Measurements from ENCODE around the gene RTP5.

RTP5 gene

GRCh38 chr2:241858206-241859016 is 11.1 kb upstream of the RTP5 start, which contains the start of gene PDCD1:
Gene PDCD1 (minus strand): TSS chr2:241858894. CDS start chr2:241858838, 56 bp downstream.
- DNase-seq = no peak

DNA sequence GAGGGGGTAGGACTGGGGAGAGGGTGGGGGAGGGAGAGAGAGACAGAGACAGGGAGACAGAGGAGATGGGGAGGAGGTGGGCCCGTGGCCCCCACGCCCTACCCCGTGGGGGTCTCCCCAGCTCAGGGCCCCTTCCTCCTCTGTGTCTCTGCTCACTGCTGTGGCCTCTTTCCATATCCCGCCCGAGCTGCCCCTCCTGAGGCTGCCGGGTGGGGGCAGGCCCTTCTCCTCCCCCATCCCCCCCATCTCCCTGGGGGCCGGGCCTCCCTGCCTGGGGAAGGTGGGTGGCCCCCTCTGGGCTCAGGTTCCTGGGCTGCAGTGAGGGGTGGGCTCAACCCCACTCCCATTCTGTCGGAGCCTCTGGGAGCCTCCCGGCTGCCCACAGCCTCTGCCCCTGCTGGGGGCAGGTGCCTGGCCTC is 10.5 kb upstream of the RTP5 start:
- DNase-seq = no peak

DNA sequence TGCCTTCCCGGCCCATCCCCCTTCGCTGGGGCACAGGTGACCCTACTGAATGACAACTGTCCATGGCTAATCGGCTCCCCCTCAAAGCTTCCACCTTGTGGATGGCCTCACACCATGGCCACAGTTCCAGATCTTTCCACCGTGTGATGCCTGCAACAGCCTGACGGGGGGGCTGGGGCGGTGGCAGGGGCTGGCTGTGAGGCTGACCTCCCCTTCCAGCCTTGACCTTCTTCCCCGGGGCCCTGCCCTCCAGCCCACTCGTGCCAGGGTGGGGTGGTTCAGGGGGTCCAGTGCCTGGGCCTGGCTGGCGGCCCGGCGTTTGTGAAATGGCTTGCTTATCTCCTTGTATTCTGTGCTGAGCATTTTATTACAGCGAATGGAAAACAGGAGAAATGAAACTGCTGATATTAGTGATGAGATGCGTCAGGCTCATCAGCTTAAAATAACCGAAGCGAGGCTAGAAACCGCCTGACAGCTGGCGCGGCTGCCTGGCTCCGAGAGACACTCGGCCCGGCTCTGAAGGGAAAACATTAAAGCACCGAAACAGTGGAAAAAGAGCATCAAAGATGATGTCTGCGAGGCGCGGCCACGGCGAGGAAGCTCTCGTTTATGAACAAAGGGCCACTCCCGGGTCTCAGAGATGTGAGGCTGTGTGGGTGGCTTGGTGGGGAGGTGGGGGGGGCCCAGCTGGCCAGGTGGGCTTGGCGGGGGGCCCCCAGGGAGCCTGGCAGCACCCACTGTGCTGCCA is 9.9 kb upstream of the RTP5 start:
- no peak for DNase-seq

DNA sequence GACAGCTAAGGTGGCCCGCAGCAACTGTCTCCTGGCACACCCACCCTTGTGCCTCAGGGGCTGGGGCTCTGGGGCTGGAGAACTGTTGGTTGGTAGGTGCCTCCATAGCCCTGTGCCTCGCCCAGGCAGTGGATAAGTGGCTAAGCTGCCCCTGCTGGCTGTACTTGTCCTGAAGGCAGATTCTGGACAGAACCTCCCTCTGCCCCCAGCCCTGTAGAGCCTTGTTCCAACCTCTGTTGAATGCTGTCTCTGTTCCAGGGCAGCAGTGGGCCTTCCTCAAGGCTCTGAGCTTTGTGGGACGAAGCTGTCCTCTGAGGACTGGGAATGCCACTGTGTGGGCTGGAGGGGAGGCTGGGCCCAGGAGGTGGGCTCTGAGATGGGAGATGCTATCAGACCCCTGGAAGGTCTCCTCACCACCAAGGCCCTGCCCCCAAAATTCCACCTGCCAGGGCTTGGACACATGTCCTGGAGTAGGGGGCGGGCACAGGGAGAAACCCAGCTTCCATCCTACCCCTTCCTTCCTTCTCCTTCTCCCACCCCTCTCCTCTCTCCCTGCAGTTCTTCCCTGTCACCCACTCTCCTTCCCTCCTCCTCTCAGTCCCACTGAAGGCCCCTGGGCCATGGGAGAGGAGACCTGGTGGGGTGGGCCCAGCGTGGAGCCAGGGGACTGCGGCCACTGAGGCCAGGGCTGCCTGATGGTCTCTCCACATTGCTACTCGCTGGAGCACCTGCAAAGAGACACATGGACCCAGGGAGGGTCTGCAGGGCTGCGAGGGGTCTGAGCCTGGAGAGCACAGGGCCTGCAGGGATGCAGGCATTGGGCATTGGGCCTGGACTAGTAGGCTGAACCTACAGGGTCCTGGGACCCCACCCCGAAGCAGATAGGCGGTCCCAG is 9.1 kb upstream of the RTP5 start:
- DNase-seq = no peak

- DNase-seq = no peak
These were observed 8.3 kb upstream of the RTP5 start for GRCh38 chr2:241861264-241861663.

DNA sequence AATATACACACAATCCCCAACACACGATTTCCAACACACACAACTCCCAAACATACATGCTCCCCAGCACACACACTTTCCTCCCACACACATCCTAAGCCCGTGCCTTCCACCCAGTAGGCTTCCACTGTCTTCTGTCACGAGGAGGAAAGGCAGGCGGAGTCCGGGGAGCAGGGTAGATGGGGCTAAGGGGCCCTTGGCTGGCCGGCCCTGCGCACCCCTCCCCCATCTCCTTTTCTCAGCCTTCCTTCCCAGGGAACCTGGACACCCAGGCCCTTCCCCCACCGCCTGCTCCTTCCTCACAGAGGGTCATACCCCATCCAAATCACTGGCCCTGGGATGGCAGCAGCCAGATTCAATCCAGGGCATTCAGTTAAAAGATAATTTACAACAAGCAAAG is 7.4 kb upstream of the RTP5 start:
- no peak for DNase-seq

DNA sequence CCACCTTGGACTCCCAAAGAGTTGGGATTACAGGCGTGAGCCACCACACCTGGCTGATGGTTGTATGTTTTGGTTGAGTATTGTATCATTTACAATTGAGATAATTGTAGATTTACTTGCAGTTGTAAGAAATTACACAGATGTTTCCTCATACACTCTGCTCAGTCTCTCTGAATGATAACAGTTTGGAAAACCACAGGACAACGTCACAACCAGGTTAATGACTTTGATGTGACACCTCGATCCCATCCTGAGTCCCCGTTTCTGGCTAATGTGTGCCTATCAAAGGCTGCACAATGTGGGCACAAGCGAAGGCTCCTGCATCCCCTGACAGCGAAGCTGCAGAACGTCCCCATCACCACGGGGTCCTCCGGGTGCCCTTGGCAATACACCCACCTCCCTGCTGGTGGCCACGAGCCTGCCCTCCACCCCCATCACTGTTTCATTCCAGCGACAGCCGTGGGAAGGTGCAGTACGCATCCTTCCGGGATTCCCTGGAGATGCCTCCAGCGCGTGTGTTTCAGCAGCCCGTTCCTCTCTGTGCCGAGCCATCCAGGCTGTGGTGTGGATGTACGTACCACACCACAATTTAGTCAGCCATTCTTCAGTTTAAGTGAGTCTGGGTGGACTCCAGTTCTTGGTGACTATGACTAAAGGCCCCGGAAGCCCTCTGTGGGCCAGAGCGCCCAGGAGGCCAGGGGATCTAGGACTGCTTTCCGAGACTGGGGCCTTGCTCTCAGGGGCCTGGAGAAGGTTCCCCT is 6.6 kb upstream of the RTP5 start:
- DNase-seq = no peak

DNA sequence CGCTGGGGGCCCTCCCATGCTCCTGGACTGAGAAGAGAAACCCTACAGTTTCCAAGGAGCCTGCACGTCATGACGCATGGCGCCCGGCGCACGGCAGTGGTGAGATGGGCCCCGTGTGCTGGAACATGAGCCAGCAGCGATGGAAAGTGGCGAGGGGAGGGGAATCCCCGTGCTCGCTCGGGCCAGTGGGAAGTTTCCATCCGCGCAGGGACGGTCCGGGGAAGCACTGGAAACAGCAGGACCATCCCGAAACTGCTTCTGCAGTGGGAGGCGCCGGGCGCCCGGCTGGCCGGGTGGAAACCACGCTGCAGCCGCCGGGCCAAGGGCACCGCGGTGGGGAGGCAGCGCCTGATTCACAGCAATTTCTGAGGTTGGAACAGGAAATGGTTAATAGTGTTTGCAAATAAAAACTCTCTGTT is 6.0 kb upstream of the RTP5 start:
- DNase-seq = no peak

DNA sequence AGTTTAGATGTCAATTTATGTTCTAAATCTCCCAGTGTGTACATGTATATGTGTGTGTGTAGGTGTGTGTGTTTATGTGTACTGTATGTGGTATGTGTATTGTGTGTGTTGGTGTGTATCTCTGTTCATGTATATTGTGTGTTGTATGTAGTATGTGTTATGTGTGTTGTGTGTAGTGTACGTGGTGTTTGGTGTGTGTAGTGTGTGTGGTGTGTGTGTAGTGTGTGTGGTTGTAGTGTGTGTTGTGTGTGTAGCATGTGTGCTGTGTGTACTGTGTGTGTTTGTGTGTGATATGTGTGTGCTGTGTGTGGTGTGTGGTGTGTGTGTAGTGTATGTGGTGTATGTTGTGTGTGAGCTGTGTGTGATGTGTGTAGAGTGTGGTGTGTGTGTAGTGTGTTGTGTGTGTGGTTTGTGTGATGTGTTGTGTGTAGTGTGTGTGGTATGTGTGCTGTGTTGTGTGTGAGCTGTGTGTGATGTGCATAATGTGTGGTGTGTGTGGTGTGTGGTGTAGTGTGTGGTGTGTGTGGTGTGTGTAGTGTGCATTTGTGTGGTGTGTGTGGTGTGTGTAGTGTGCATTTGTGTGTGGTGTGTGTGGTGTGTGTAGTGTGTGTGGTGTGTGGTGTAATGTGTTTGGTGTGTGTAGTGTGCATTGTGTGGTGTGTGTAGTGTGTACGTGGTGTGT is 5.2 kb upstream of the RTP5 start:
- no peak for DNase-seq

DNA sequence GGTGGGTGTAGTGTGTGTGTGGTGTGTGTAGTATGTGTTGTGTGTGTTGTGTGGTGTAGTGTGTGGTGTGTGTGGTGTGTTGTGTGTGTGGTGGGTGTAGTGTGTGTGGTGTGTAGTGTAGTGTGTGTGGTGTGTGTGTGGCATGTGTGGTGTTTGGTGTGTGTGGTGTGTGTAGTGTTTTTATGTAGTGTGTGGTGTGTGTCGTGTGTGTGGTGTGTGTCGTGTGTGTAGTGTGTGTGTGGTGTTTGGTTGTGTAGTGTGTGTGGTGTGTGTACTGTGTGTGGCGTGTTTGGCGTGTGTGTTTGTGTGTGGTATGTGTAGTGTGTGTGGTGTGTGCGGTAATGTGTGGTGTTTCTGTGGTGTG is 4.7 kb upstream of the RTP5 start:
- DNase-seq = no peak

DNA sequence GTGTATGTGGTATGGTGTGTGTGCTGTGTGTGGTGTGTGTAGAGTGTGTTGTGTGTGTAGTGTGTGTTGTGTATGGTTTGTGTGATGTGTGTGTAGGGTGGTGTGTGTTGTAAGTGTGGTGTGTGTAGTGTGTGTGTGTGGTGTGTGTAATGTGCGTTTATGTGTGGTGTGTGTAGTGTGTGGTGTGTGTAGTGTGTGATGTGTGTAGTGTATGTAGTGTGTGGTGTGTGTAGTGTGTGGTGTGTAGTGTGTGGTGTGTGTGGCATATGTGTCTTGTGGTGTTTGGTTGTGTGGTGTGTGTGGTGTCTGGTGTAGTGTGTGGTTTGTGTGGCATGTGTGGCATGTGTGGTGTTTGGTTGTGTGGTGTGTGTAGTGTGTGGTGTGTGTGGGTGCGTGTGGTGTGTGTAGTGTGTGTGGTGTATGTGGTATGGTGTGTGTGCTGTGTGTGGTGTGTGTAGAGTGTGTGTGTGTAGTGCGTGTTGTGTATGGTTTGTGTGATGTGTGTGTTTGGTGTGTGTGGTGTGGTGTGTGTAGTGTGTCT is 4.0 kb upstream of the RTP5 start:
- no peak for DNase-seq

- DNase-seq = no peak
These were observed 3.4 kb upstream of the RTP5 start for GRCh38 chr2:241865957-241866789.

- no peak for DNase-seq
These were observed 2.5 kb upstream of the RTP5 start for GRCh38 chr2:241866790-241867645.

DNA sequence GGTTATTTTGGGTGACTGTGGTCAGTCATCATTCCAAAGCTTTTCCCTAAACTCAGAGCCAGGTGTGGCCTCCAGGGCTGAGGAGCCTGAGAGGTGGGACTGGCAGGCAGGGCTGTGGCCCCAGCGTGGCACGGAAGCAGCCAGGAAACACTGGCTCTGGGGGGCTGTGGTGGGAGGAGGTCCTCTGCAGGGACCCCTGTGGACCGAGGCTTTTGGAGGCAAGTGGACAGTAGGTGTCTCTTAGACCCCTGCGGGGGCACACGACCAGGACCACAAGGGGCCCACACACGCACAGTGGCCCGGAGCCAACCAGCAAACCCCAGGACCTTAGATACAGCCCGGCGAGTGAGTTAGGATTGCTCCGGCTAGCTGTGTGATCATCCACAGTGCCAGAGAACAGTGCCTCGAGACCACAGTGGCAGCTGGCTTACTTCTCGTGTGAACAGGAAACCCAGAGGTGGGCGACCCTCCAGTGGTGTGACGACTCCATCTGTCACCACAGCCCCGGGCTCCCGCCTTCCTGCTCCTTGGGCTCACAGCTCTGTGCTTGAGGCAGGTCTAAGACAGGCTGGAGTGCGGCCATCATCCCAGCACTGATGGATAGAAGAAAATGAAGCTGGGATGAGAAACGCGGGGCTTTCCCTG is 1.6 kb upstream of the RTP5 start:
- DNase-seq = peak; percentile 24

- no peak for DNase-seq
These were observed 858 bp upstream of the RTP5 start for GRCh38 chr2:241868661-241869081.

DNA sequence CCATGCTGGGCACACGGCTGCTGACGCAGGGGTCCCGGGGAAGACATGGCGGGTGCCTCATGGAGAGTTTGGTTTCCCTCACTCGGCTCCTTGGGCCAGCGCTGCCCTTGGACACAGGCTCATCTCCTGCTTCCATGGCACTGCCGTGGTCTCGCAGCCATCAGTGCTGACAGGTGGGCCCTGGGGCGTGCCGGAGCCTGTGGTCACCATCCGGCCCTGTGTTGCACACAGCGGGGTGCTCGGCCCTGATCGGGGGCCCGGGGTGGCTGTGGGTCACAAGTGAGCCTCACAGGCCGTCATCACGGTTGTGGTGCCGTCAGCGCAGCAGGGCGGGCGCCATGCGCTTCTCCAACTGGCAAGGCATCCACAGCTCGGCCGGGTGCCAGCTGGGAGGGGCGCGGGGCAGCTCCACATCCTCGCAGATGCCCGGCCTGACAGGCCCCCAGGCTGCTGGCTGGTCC is 582 bp downstream of the RTP5 start:
- DNase-seq = no peak

DNA sequence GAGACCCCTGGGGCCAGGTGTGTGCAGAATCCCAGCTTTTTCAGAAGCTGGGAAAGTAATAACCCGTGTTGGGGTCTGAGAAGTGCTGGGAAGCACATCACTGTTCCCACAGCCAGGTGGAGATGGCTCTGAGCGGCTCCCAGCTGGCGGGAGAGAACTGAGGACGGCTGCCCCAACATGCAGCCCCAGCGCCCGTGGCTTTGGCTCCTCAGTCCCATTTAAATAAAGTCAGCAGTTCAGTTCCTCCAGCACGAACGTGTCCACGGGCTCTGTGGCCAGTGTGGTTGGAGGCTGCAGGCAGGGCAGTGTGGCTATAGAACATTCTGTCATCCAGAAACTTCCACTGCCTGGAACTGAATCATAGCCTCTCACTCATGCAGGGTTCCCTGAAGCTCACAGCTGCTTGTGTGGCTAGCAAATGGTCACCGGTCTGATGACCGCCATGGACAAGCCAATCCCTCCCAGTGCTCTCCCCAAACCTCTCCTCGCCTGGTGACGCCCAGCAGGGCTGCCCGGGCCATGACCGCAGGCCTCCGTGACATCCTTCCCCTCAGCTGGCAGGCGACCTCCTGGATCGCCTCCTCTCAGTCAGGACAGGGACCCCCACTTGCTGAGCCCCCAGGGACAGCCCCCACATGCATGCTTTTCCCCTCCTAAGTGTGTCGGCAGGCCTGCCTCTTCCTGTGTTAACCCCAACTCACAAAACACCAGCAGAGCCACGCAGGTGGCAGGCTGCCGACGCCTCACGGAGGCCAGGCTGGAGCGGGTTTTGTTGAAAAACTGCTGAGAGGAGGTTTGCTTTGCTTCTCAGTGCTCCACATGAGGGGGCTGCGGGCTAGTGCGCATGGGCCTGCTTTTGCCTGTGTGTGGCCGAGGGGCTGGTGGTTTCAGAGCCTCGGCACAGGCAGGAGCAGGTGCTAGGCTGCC is 1.3 kb downstream of the RTP5 start:
- no peak for DNase-seq
